BJ (cell line): ENCODE measurements around the gene MEA1. TPM values are rescaled to one million over a fixed set of nuclear protein-coding genes. Genes with fewer than 3 reads are reported as not detected.

Experiments
- CTCF ChIA-PET: fragments of 350-600 bp; formaldehyde crosslinking; extraction: SDS; loops from one replicate; lab custom pipeline; 2021; ENCODE audit warnings: antibody characterized with exemption, inconsistent platforms; lab: Yijun Ruan, JAX
- POLR2A ChIA-PET: fragments of 300-600 bp; sonication (Branson Sonifier 250); formaldehyde crosslinking; extraction: SDS; loops from one replicate; lab custom pipeline; 2021; ENCODE audit warnings: antibody characterized with exemption; lab: Charles Lee
- DNase-seq: peaks from one replicate; pipeline ENCODE4 v3.0.0-alpha.2; 2011; ENCODE audit warnings: low read depth
- H3K27me3 ChIP-seq: 2 replicates; pipeline ENCODE4 v1.6.0; 2011; ENCODE audit warnings: low read length; ENCODE audit not compliant: control insufficient read depth, insufficient read depth
- H3K36me3 ChIP-seq: 2 replicates; pipeline ENCODE4 v1.5.1; 2011; ENCODE audit warnings: low read length; ENCODE audit not compliant: control insufficient read depth, insufficient read depth
- H3K4me3 ChIP-seq: 2 replicates; pipeline ENCODE4 v1.5.1; 2011; ENCODE audit warnings: low read depth, mild to moderate bottlenecking, control low read depth, low read length
- CTCF ChIP-seq: IDR thresholded peaks from 2 replicates; pipeline ENCODE4 v1.5.1; 2011; ENCODE audit warnings: low read depth, mild to moderate bottlenecking, control low read depth, inconsistent platforms, low read length, moderate library complexity; ENCODE audit not compliant: insufficient read depth
- polyA plus RNA-seq: library from polyadenylated mRNA; depleted of rRNA; stranded (reverse); fragments of >200 nt; gene quantifications from 2 replicates; pipeline ENCODE4 v1.2.3, GENCODE V29; 2011

Gene MEA1
- polyA plus RNA-seq, 1 experiment = 107 TPM

GRCh38 chr6:42973926-42974325 lies 39.8 kb downstream of the MEA1 start:
- H3K27me3 ChIP-seq = no peaks in the 10 kb centered on the region
- ChIA-PET POLR2A (no interaction called here), CTCF (interaction anchor here (0.6 to 3.2 kb wide), 3 partner anchors 9 to 27 kb away, joined by 4 to 12 read pairs (median 5); no protein-coding TSS in a partner anchor)
- H3K36me3 ChIP-seq = no peaks in the 10 kb centered on the region; the same call in 1 of the 2 replicates
- no peak for DNase-seq
- no peak for TF ChIP-seq CTCF
- no peak overlapping the region for H3K4me3 ChIP-seq

GRCh38 chr6:42971746-42972327 lies 41.9 kb downstream of the MEA1 start:
- no peak overlapping the region for H3K4me3 ChIP-seq
- TF ChIP-seq CTCF = no peak
- DNase-seq = no peak
- POLR2A ChIA-PET = no interaction called here
- peaks cover 7% of the 10 kb centered on the region for H3K36me3 ChIP-seq
- CTCF ChIA-PET = no interaction called here
- H3K27me3 ChIP-seq = no peaks in the 10 kb centered on the region

GRCh38 chr6:42970871-42971612 lies 42.7 kb downstream of the MEA1 start:
- CTCF ChIA-PET = interaction anchor here (0.6 to 2.2 kb wide), 3 partner anchors 8 to 55 kb away, joined by 3 to 6 read pairs (median 3); partner anchors contain the start of genes GNMT, PEX6 and PTCRA

GRCh38 chr6:42969934-42970333 lies 43.8 kb downstream of the MEA1 start:
- no peak overlapping the region for H3K4me3 ChIP-seq
- ChIA-PET POLR2A (no interaction called here), CTCF (interaction anchor here (1.0 to 2.2 kb wide), 2 partner anchors 8 to 9 kb away, joined by 3 to 6 read pairs; partner anchors contain the start of gene GNMT)
- no peaks in the 10 kb centered on the region for H3K27me3 ChIP-seq
- TF ChIP-seq CTCF = no peak
- DNase-seq = no peak
- peaks cover 17% of the 10 kb centered on the region for H3K36me3 ChIP-seq

More at GRCh38 chr6:42970871-42971612, 42.7 kb downstream of the MEA1 start:
- POLR2A ChIA-PET = no interaction called here
- Histone ChIP-seq H3K27me3 (no peaks in the 10 kb centered on the region), H3K36me3 (peaks cover 13% of the 10 kb centered on the region), H3K4me3 (no peak overlapping the region)
- no peak for DNase-seq
- no peak for TF ChIP-seq CTCF

- ChIA-PET POLR2A (no interaction called here), CTCF (interaction anchor here (1.0 to 2.2 kb wide), 3 partner anchors 9 to 202 kb away, joined by 3 to 6 read pairs (median 3); partner anchors contain the start of genes GNMT and SRF)
- no peak for TF ChIP-seq CTCF
- Histone ChIP-seq H3K4me3 (no peak overlapping the region), H3K27me3 (no peaks in the 10 kb centered on the region), H3K36me3 (peaks cover 17% of the 10 kb centered on the region)
- DNase-seq = no peak
These were observed 44.3 kb downstream of the MEA1 start for GRCh38 chr6:42969431-42969830.
